HCT116 (cell line): Measurements from ENCODE around the gene KIRREL3. TPM values are rescaled to one million over a fixed set of nuclear protein-coding genes. Genes with fewer than 3 reads are reported as not detected.

ENCODE experiments used
- ATAC-seq: fragments of 200-7000 bp; cut with Tn5 transposase; 2 replicates; pipeline ENCODE4 v1.9.1; 2020; ENCODE audit warnings: mild to moderate bottlenecking, moderate library complexity
- BruUV-seq: library from RNA; stranded (reverse); fragments of 400-500 nt; replicated peaks from 2 replicates; lab custom pipeline; 2021; lab: Mats Ljungman, UMichigan
- CTCF ChIA-PET: fragments of 300-600 bp; sonication (Branson Sonifier 250); formaldehyde crosslinking; loops from one replicate; lab custom pipeline; 2021; ENCODE audit warnings: antibody characterized with exemption; lab: Charles Lee
- POLR2A ChIA-PET: fragments of 300-600, 350-600 bp; sonication (Branson Sonifier 250); formaldehyde crosslinking; loops from one replicate; lab custom pipeline; 2021; ENCODE audit warnings: antibody characterized with exemption; lab: Charles Lee
- RAD21 ChIA-PET, 2 experiments: fragments of 300-600 bp; sonication (Branson Sonifier 250); formaldehyde crosslinking; loops; one replicate each; lab custom pipeline; 2023; ENCODE audit warnings: low total read pairs in 2 of 2; ENCODE audit not compliant: uncharacterized antibody in 2 of 2, unreplicated experiment in 2 of 2, low non-redundant PET in 1 of 2; lab: Charles Lee
- DNase-seq: peaks from one replicate; pipeline ENCODE4 v3.0.0-alpha.2; 2010; ENCODE audit warnings: low read depth, low spot score
- H2AFZ ChIP-seq: fragments of 200-600 bp; shearing (Covaris generic), sonication (generic); 2 replicates; pipeline ENCODE4 v1.6.1; 2017; ENCODE audit warnings: low read depth, mixed run types, mixed read lengths, antibody characterized with exemption, low read length; ENCODE audit not compliant: poor library complexity, severe bottlenecking
- H3K27ac ChIP-seq: 2 replicates; pipeline ENCODE4 v1.5.1; 2012; ENCODE audit warnings: low read depth, low read length
- H3K27me3 ChIP-seq: fragments of 200-600 bp; sonication (generic); 2 replicates; pipeline ENCODE4 v1.6.1; 2016; ENCODE audit warnings: mixed run types, low read length, mixed read lengths; ENCODE audit not compliant: insufficient read depth
- H3K36me3 ChIP-seq, 2 experiments: fragments of 200-500 bp in 1 of 2; fragments of 200-600 bp in 1 of 2; sonication (Bioruptor generic) in 1 of 2; sonication (generic) in 1 of 2; 2 replicates each; pipeline versions ENCODE4 v1.5.1 to v1.6.1; 2014 to 2016; ENCODE audit warnings: low read length in 2 of 2, inconsistent platforms in 1 of 2, mixed read lengths in 1 of 2, mixed run types in 1 of 2; ENCODE audit not compliant: insufficient read depth in 2 of 2, control insufficient read depth in 1 of 2
- H3K4me1 ChIP-seq, 2 experiments: fragments of 200-600 bp in 1 of 2; sonication (generic) in 1 of 2; 2 replicates each; pipeline versions ENCODE4 v1.5.1 to v1.6.1; 2012 to 2017; ENCODE audit warnings: low read length in 2 of 2, inconsistent platforms in 1 of 2, mild to moderate bottlenecking in 1 of 2, mixed read lengths in 1 of 2, mixed run types in 1 of 2, moderate library complexity in 1 of 2; ENCODE audit not compliant: insufficient read depth in 2 of 2, control insufficient read depth in 1 of 2
- H3K4me2 ChIP-seq: fragments of 200-600 bp; sonication (generic); 2 replicates; pipeline ENCODE4 v1.6.1; 2017; ENCODE audit warnings: mixed run types, low read length, mixed read lengths
- H3K4me3 ChIP-seq, 2 experiments: fragments of 200-600 bp in 1 of 2; sonication (generic) in 1 of 2; replicated peaks in 1 of 2; 2 replicates each; pipeline ENCODE4 v1.5.1; 2011 to 2016; ENCODE audit warnings: low read length in 2 of 2, control low read depth in 1 of 2, low read depth in 1 of 2, mild to moderate bottlenecking in 1 of 2, mixed read lengths in 1 of 2, mixed run types in 1 of 2
- H3K79me2 ChIP-seq: fragments of 200-600 bp; sonication (generic); 2 replicates; pipeline ENCODE4 v1.6.1; 2017; ENCODE audit warnings: mild to moderate bottlenecking, mixed run types, low read length, moderate library complexity, mixed read lengths; ENCODE audit not compliant: insufficient read depth
- H3K9ac ChIP-seq: fragments of 200-600 bp; sonication (generic); 2 replicates; pipeline ENCODE4 v1.6.1; 2016; ENCODE audit warnings: low read length, mixed read lengths
- H3K9me2 ChIP-seq: fragments of 200-600 bp; sonication (generic), shearing (Covaris generic); 2 replicates; pipeline ENCODE4 v1.6.1; 2017; ENCODE audit warnings: mixed run types, mild to moderate bottlenecking, moderate library complexity; ENCODE audit not compliant: insufficient read depth
- H3K9me3 ChIP-seq, 2 experiments: fragments of 200-500 bp in 1 of 2; fragments of 200-600 bp in 1 of 2; sonication (Bioruptor generic) in 1 of 2; sonication (generic) in 1 of 2; 2 replicates each; pipeline ENCODE4 v1.6.1; 2014 to 2017; ENCODE audit warnings: low read length in 2 of 2, mixed read lengths in 2 of 2, inconsistent platforms in 1 of 2, low read depth in 1 of 2, mild to moderate bottlenecking in 1 of 2, mixed run types in 1 of 2, moderate library complexity in 1 of 2; ENCODE audit not compliant: control insufficient read depth in 1 of 2, insufficient read depth in 1 of 2
- H4K20me1 ChIP-seq: fragments of 200-600 bp; sonication (generic), shearing (Covaris generic); 2 replicates; pipeline ENCODE4 v1.6.1; 2017; ENCODE audit warnings: mixed run types, mild to moderate bottlenecking, moderate library complexity; ENCODE audit not compliant: insufficient read depth
- CBX3 ChIP-seq: IDR thresholded peaks from 2 replicates; pipeline ENCODE4 v1.6.1; 2012; ENCODE audit warnings: low read depth
- CEBPB ChIP-seq: IDR thresholded peaks from 2 replicates; pipeline ENCODE4 v1.6.1; 2012; ENCODE audit warnings: low read depth
- CTCF ChIP-seq, 3 experiments: fragments of 200-600 bp in 1 of 3; sonication (generic) in 1 of 3; IDR thresholded peaks in 2 of 3; conservative IDR thresholded peaks in 1 of 3; 2 replicates each; pipeline ENCODE4 v1.5.1; 2012 to 2017; ENCODE audit warnings: low read depth in 2 of 3, low read length in 2 of 3, antibody characterized with exemption in 1 of 3, borderline replicate concordance in 1 of 3, control low read depth in 1 of 3, mild to moderate bottlenecking in 1 of 3, mixed read lengths in 1 of 3, mixed run types in 1 of 3, moderate library complexity in 1 of 3; ENCODE audit not compliant: insufficient read depth in 1 of 3
- EGR1 ChIP-seq: IDR thresholded peaks from 2 replicates; pipeline ENCODE4 v1.6.1; 2012; ENCODE audit warnings: low read depth
- EZH2phosphoT487 ChIP-seq: fragments of 200-600 bp; IDR thresholded peaks from 2 replicates; pipeline ENCODE4 v1.6.1; 2018; ENCODE audit warnings: antibody characterized with exemption, borderline replicate concordance
- FOSL1 ChIP-seq: IDR thresholded peaks from 2 replicates; pipeline ENCODE4 v1.6.1; 2012; ENCODE audit warnings: low read depth
- POLR2A ChIP-seq: IDR thresholded peaks from 2 replicates; pipeline ENCODE4 v1.7.0; 2011; ENCODE audit warnings: borderline replicate concordance; ENCODE audit not compliant: insufficient read depth, insufficient read length; ENCODE audit errors: extremely low read depth
- POLR2AphosphoS5 ChIP-seq: IDR thresholded peaks from 2 replicates; pipeline ENCODE4 v1.6.1; 2011; ENCODE audit warnings: mild to moderate bottlenecking, low read depth, low read length, moderate library complexity
- RAD21 ChIP-seq: IDR thresholded peaks from 2 replicates; pipeline ENCODE4 v1.6.1; 2012; ENCODE audit warnings: low read depth, mild to moderate bottlenecking
- SIN3A ChIP-seq: IDR thresholded peaks from 2 replicates; pipeline ENCODE4 v1.6.1; 2012; ENCODE audit warnings: low read depth
- SP1 ChIP-seq: IDR thresholded peaks from 2 replicates; pipeline ENCODE4 v1.6.1; 2012; ENCODE audit warnings: low read depth
- SRF ChIP-seq: IDR thresholded peaks from 2 replicates; pipeline ENCODE4 v1.6.1; 2012; ENCODE audit warnings: low read depth
- TCF7L2 ChIP-seq: IDR thresholded peaks from 2 replicates; pipeline ENCODE4 v1.7.0; 2011; ENCODE audit warnings: borderline replicate concordance, inconsistent platforms; ENCODE audit not compliant: insufficient read depth, insufficient read length; ENCODE audit errors: extremely low read depth
- YY1 ChIP-seq: IDR thresholded peaks from 2 replicates; pipeline ENCODE4 v1.6.1; 2011; ENCODE audit warnings: low read length, low read depth, moderate library complexity, mild to moderate bottlenecking; ENCODE audit not compliant: insufficient replicate concordance; ENCODE audit errors: extremely low read depth
- ZFX ChIP-seq: fragments of 450-650 bp; IDR thresholded peaks from 2 replicates; pipeline ENCODE4 v1.6.1; 2017
- ZNF274 ChIP-seq: fragments of 200-500 bp; sonication (Bioruptor generic); IDR thresholded peaks from 2 replicates; pipeline ENCODE4 v1.6.1; 2014; ENCODE audit warnings: mild to moderate bottlenecking, low read depth, low read length, inconsistent platforms
- intact Hi-C: fragments of 100-400 bp; cut with micrococcal nuclease; formaldehyde crosslinking; loops from 2 replicates; pipeline ENCODE4 v1.10.0; 2022
- total RNA-seq: library from RNA; stranded (reverse); gene quantifications from one replicate; pipeline ENCODE4 v1.2.1, GENCODE V29; 2021; ENCODE audit not compliant: unreplicated experiment
- TF ChIP-seq, protein P1 (sequence below): IDR thresholded peaks from 2 replicates; pipeline ENCODE4 v1.6.1; 2012
- TF ChIP-seq, protein P2 (sequence below): IDR thresholded peaks from 2 replicates; pipeline ENCODE4 v1.6.1; 2012; ENCODE audit warnings: low read depth
- TF ChIP-seq, protein P3 (sequence below): IDR thresholded peaks from 2 replicates; pipeline ENCODE4 v1.6.1; 2012

KIRREL3 gene
- total RNA-seq, 1 experiment from 2014 or later = not detected

- H2AFZ ChIP-seq = no peak overlapping the region
- TF ChIP-seq, protein P1, sequence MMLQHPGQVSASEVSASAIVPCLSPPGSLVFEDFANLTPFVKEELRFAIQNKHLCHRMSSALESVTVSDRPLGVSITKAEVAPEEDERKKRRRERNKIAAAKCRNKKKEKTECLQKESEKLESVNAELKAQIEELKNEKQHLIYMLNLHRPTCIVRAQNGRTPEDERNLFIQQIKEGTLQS = no peak
- TF ChIP-seq RAD21 (no peak), SP1 (no peak), CBX3 (no peak), YY1 (no peak), EZH2phosphoT487 (no peak), CEBPB (no peak), ZNF274 (no peak), SRF (no peak), CTCF (IDR thresholded peaks at IDR 0.05 in 2 of 3, conservative IDR thresholded peaks at IDR 0.05 in 1 of 3; ENCODE audit: borderline replicate concordance in 1 of 3, insufficient read depth in 1 of 3, low read depth in 2 of 3, low read length in 2 of 3) (no peak), POLR2AphosphoS5 (no peak), FOSL1 (no peak), TCF7L2 (no peak), EGR1 (no peak), ZFX (no peak), SIN3A (no peak), POLR2A (no peak)
- TF ChIP-seq, protein P2, sequence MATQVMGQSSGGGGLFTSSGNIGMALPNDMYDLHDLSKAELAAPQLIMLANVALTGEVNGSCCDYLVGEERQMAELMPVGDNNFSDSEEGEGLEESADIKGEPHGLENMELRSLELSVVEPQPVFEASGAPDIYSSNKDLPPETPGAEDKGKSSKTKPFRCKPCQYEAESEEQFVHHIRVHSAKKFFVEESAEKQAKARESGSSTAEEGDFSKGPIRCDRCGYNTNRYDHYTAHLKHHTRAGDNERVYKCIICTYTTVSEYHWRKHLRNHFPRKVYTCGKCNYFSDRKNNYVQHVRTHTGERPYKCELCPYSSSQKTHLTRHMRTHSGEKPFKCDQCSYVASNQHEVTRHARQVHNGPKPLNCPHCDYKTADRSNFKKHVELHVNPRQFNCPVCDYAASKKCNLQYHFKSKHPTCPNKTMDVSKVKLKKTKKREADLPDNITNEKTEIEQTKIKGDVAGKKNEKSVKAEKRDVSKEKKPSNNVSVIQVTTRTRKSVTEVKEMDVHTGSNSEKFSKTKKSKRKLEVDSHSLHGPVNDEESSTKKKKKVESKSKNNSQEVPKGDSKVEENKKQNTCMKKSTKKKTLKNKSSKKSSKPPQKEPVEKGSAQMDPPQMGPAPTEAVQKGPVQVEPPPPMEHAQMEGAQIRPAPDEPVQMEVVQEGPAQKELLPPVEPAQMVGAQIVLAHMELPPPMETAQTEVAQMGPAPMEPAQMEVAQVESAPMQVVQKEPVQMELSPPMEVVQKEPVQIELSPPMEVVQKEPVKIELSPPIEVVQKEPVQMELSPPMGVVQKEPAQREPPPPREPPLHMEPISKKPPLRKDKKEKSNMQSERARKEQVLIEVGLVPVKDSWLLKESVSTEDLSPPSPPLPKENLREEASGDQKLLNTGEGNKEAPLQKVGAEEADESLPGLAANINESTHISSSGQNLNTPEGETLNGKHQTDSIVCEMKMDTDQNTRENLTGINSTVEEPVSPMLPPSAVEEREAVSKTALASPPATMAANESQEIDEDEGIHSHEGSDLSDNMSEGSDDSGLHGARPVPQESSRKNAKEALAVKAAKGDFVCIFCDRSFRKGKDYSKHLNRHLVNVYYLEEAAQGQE = no peak
- TF ChIP-seq, protein P3, sequence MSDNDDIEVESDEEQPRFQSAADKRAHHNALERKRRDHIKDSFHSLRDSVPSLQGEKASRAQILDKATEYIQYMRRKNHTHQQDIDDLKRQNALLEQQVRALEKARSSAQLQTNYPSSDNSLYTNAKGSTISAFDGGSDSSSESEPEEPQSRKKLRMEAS = no peak
- ChIA-PET POLR2A (no interaction called here), RAD21 (no interaction called here), CTCF (no interaction called here)
- H3K4me1 ChIP-seq = no peaks in the 10 kb centered on the region
- no peak overlapping the region for H3K4me2 ChIP-seq
- no peaks in the 10 kb centered on the region for H4K20me1 ChIP-seq
- no peak overlapping the region for H3K27ac ChIP-seq
- no peak overlapping the region for H3K9ac ChIP-seq
- no peak for DNase-seq
- no TSS peak for BruUV-seq
- no peaks in the 10 kb centered on the region for H3K9me3 ChIP-seq
- no peaks in the 10 kb centered on the region for H3K36me3 ChIP-seq
- no peak overlapping the region for H3K4me3 ChIP-seq
- no peak for ATAC-seq
- no peaks in the 10 kb centered on the region for H3K79me2 ChIP-seq
- intact Hi-C loops = no loop called here
- H3K9me2 ChIP-seq = no peaks in the 10 kb centered on the region
- peaks cover 16% of the 10 kb centered on the region for H3K27me3 ChIP-seq
Measured at GRCh38 chr11:126868741-126869140, 131.8 kb downstream of the KIRREL3 start.
